Neural progenitor cell (in vitro differentiated cells): ENCODE results near the gene HNF1B.

Source experiments
- EZH2phosphoT487 ChIP-seq: fragments of 200-600 bp; sonication (generic); IDR thresholded peaks from 2 replicates; pipeline ENCODE4 v1.6.1; 2017; ENCODE audit warnings: antibody characterized with exemption
- TF ChIP-seq, protein P1 (sequence below): fragments of 200-600 bp; sonication (generic); IDR thresholded peaks from 2 replicates; pipeline ENCODE4 v1.5.1; 2017; ENCODE audit warnings: antibody characterized with exemption, mild to moderate bottlenecking

DNA sequence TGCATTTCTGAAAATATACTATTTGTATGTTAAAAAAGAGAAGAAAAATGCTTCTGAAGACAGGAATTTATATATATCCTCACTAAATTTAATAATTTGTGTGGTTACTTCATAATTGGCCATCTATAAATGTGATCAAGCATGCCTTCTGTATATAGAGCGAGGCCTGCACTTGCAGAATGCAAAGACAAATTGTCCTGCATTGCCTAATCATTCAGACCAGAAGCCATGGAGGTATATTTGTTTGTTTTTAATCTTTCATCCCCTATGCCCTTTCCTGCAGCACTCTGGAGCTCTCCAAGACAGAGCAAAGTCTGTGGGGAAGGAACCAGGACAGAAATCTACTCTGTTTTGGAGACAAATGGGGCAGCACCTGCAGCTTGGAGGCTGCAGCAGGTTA lies 77.8 kb downstream of the HNF1B start:
- TF ChIP-seq, protein P1, sequence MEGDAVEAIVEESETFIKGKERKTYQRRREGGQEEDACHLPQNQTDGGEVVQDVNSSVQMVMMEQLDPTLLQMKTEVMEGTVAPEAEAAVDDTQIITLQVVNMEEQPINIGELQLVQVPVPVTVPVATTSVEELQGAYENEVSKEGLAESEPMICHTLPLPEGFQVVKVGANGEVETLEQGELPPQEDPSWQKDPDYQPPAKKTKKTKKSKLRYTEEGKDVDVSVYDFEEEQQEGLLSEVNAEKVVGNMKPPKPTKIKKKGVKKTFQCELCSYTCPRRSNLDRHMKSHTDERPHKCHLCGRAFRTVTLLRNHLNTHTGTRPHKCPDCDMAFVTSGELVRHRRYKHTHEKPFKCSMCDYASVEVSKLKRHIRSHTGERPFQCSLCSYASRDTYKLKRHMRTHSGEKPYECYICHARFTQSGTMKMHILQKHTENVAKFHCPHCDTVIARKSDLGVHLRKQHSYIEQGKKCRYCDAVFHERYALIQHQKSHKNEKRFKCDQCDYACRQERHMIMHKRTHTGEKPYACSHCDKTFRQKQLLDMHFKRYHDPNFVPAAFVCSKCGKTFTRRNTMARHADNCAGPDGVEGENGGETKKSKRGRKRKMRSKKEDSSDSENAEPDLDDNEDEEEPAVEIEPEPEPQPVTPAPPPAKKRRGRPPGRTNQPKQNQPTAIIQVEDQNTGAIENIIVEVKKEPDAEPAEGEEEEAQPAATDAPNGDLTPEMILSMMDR = no peak
- TF ChIP-seq EZH2phosphoT487 = no peak
